Panc1 (cell line): ENCODE results near the gene STXBP5L. TPM values are rescaled to one million over a fixed set of nuclear protein-coding genes. Genes with fewer than 3 reads are reported as not detected.

Experiments
- ATAC-seq: fragments of 200-7000 bp; cut with Tn5 transposase; 2 replicates; pipeline ENCODE4 v1.9.1; 2020; ENCODE audit warnings: mild to moderate bottlenecking, moderate library complexity
- BruUV-seq: library from RNA; stranded (reverse); fragments of 400-500 nt; replicated peaks from 2 replicates; lab custom pipeline; 2021; lab: Mats Ljungman, UMichigan
- CTCF ChIA-PET: fragments of 300-600 bp; sonication (Branson Sonifier 250); formaldehyde crosslinking; loops from one replicate; lab custom pipeline; 2022; ENCODE audit warnings: antibody characterized with exemption; lab: Charles Lee
- POLR2A ChIA-PET: fragments of 300-600 bp; sonication (Branson Sonifier 250); formaldehyde crosslinking; loops from one replicate; lab custom pipeline; 2022; ENCODE audit warnings: antibody characterized with exemption; lab: Charles Lee
- DNase-seq: peaks from one replicate; pipeline ENCODE4 v3.0.0-alpha.2; 2010; ENCODE audit warnings: low read depth, low spot score
- H3K27ac ChIP-seq: 2 replicates; pipeline ENCODE4 v1.5.1; 2011; ENCODE audit warnings: mild to moderate bottlenecking, low read length, inconsistent platforms
- H3K27me3 ChIP-seq: fragments of 200-500 bp; sonication (Bioruptor generic); 2 replicates; pipeline ENCODE4 v1.6.0; 2014; ENCODE audit warnings: low read length, inconsistent platforms; ENCODE audit not compliant: control insufficient read depth, insufficient read depth
- H3K36me3 ChIP-seq: fragments of 200-500 bp; sonication (Bioruptor generic); 2 replicates; pipeline ENCODE4 v1.5.1; 2014; ENCODE audit warnings: inconsistent platforms, mild to moderate bottlenecking, low read length, moderate library complexity; ENCODE audit not compliant: control insufficient read depth, insufficient read depth
- H3K4me1 ChIP-seq: 2 replicates; pipeline ENCODE4 v1.5.1; 2011; ENCODE audit warnings: inconsistent platforms, mild to moderate bottlenecking, low read length, moderate library complexity; ENCODE audit not compliant: control insufficient read depth, insufficient read depth
- H3K4me3 ChIP-seq, 2 experiments: 2 replicates each; pipeline ENCODE4 v1.5.1; 2011 to 2012; ENCODE audit warnings: low read depth in 2 of 2, low read length in 2 of 2, mild to moderate bottlenecking in 2 of 2, inconsistent platforms in 1 of 2, moderate library complexity in 1 of 2
- H3K9me3 ChIP-seq: fragments of 200-500 bp; sonication (Bioruptor generic); 2 replicates; pipeline ENCODE4 v1.5.1; 2014; ENCODE audit warnings: low read depth, mild to moderate bottlenecking, inconsistent platforms, low read length, moderate library complexity; ENCODE audit not compliant: control insufficient read depth, insufficient read depth
- POLR2AphosphoS5 ChIP-seq: IDR thresholded peaks from 2 replicates; pipeline ENCODE4 v1.6.1; 2012; ENCODE audit warnings: mild to moderate bottlenecking, low read depth, low read length, moderate library complexity
- SIN3A ChIP-seq: IDR thresholded peaks from 2 replicates; pipeline ENCODE4 v1.6.1; 2012; ENCODE audit warnings: low read depth, mild to moderate bottlenecking, low read length, moderate library complexity, borderline replicate concordance; ENCODE audit not compliant: insufficient read depth
- TCF7L2 ChIP-seq: IDR thresholded peaks from 2 replicates; pipeline ENCODE4 v1.6.1; 2011; ENCODE audit warnings: mild to moderate bottlenecking, low read depth, low read length, inconsistent platforms
- in situ Hi-C: cut with HindIII; loops from 2 replicates; pipeline ENCODE4 v1.10.0; 2016; ENCODE audit warnings: low sequenced_read_pairs, low pct_unique_long_range_greater_than_20kb
- intact Hi-C: fragments of 100-400 bp; cut with micrococcal nuclease; formaldehyde crosslinking; loops from one replicate; pipeline ENCODE4 v1.10.0; 2022; ENCODE audit not compliant: unreplicated experiment
- total RNA-seq: library from RNA; stranded (reverse); gene quantifications from one replicate; pipeline ENCODE4 v1.2.1, GENCODE V29; 2021; ENCODE audit not compliant: unreplicated experiment
- TF ChIP-seq, protein P1 (sequence below): fragments of 450-650 bp; IDR thresholded peaks from 2 replicates; pipeline ENCODE4 v1.5.1; 2017; ENCODE audit warnings: mild to moderate bottlenecking
- TF ChIP-seq, protein P2 (sequence below), 2 experiments: IDR thresholded peaks; 2 replicates each; pipeline ENCODE4 v1.6.1; 2011 to 2012; ENCODE audit warnings: low read depth in 2 of 2, control low read depth in 1 of 2, low read length in 1 of 2, mild to moderate bottlenecking in 1 of 2, moderate library complexity in 1 of 2; ENCODE audit not compliant: insufficient read depth in 1 of 2

Gene STXBP5L
- total RNA-seq, 1 experiment from 2014 or later = 0.05 TPM

DNA sequence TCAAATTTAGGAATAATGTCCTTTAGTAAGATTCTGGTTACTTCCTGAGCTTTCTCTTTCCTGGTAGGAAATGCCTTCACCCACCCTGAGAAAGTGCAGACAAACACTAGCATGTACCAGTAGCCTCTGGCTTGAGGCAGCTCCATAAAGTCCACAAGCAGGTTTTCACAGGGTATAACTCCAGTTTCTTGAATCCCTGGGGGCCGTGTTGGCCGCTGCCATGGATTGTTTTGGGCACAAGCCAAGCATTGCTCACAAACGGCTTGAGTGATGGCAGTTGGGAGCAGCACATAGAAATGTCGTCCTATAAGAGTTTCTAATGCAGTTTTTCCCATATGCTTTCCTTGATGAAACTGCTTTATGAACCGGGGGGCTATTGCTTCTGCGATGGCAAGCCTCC, 164.1 kb downstream of the STXBP5L start:
- ChIA-PET POLR2A (no interaction called here), CTCF (no interaction called here)
- no TSS peak for BruUV-seq
- in situ Hi-C loops (no loop called here), intact Hi-C loops (no loop called here)
- H3K36me3 ChIP-seq = no peaks in the 10 kb centered on the region
- ATAC-seq = no peak
- no peaks in the 10 kb centered on the region for H3K9me3 ChIP-seq
- no peaks in the 10 kb centered on the region for H3K27me3 ChIP-seq
- H3K4me1 ChIP-seq = no peaks in the 10 kb centered on the region
- no peak for TF ChIP-seq TCF7L2
- TF ChIP-seq SIN3A = no peak
- TF ChIP-seq, protein P1, sequence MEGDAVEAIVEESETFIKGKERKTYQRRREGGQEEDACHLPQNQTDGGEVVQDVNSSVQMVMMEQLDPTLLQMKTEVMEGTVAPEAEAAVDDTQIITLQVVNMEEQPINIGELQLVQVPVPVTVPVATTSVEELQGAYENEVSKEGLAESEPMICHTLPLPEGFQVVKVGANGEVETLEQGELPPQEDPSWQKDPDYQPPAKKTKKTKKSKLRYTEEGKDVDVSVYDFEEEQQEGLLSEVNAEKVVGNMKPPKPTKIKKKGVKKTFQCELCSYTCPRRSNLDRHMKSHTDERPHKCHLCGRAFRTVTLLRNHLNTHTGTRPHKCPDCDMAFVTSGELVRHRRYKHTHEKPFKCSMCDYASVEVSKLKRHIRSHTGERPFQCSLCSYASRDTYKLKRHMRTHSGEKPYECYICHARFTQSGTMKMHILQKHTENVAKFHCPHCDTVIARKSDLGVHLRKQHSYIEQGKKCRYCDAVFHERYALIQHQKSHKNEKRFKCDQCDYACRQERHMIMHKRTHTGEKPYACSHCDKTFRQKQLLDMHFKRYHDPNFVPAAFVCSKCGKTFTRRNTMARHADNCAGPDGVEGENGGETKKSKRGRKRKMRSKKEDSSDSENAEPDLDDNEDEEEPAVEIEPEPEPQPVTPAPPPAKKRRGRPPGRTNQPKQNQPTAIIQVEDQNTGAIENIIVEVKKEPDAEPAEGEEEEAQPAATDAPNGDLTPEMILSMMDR = no peak
- TF ChIP-seq POLR2AphosphoS5 = no peak
- TF ChIP-seq, protein P2, sequence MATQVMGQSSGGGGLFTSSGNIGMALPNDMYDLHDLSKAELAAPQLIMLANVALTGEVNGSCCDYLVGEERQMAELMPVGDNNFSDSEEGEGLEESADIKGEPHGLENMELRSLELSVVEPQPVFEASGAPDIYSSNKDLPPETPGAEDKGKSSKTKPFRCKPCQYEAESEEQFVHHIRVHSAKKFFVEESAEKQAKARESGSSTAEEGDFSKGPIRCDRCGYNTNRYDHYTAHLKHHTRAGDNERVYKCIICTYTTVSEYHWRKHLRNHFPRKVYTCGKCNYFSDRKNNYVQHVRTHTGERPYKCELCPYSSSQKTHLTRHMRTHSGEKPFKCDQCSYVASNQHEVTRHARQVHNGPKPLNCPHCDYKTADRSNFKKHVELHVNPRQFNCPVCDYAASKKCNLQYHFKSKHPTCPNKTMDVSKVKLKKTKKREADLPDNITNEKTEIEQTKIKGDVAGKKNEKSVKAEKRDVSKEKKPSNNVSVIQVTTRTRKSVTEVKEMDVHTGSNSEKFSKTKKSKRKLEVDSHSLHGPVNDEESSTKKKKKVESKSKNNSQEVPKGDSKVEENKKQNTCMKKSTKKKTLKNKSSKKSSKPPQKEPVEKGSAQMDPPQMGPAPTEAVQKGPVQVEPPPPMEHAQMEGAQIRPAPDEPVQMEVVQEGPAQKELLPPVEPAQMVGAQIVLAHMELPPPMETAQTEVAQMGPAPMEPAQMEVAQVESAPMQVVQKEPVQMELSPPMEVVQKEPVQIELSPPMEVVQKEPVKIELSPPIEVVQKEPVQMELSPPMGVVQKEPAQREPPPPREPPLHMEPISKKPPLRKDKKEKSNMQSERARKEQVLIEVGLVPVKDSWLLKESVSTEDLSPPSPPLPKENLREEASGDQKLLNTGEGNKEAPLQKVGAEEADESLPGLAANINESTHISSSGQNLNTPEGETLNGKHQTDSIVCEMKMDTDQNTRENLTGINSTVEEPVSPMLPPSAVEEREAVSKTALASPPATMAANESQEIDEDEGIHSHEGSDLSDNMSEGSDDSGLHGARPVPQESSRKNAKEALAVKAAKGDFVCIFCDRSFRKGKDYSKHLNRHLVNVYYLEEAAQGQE (IDR thresholded peaks at IDR 0.05; ENCODE audit: insufficient read depth in 1 of 2, low read depth in 2 of 2, low read length in 1 of 2) = no peak
- H3K4me3 ChIP-seq = no peak overlapping the region
- H3K27ac ChIP-seq = no peak overlapping the region
- DNase-seq = no peak

DNA sequence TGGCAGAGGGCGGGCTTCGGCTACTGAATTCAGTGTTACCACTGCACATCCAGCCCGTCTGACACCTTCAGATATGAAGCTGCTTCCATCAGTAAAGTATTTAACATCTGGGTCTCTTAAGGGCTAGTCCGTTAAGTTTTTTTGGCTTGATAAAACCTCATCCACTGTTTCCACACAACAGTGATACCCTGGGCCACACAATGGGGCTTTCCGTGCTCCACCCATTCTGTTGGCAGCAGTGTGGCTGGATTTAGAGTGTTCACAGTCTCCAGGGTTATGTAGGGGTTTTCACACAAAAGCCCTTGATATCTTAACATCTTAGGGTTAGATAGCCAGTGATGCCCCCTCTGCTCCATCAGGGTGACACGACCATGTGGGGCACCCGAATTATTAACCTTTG, 165.0 kb downstream of the STXBP5L start:
- no peaks in the 10 kb centered on the region for H3K4me1 ChIP-seq
- H3K27ac ChIP-seq = no peak overlapping the region
- no peak for DNase-seq
- CTCF ChIA-PET = no interaction called here
- ATAC-seq = no peak
- in situ Hi-C loops (no loop called here), intact Hi-C loops (no loop called here)
- no peaks in the 10 kb centered on the region for H3K36me3 ChIP-seq
- no peaks in the 10 kb centered on the region for H3K9me3 ChIP-seq
- TF ChIP-seq TCF7L2 = no peak
- TF ChIP-seq, protein P1 = no peak
- POLR2A ChIA-PET = no interaction called here
- no peaks in the 10 kb centered on the region for H3K27me3 ChIP-seq
- no TSS peak for BruUV-seq
- no peak overlapping the region for H3K4me3 ChIP-seq

DNA sequence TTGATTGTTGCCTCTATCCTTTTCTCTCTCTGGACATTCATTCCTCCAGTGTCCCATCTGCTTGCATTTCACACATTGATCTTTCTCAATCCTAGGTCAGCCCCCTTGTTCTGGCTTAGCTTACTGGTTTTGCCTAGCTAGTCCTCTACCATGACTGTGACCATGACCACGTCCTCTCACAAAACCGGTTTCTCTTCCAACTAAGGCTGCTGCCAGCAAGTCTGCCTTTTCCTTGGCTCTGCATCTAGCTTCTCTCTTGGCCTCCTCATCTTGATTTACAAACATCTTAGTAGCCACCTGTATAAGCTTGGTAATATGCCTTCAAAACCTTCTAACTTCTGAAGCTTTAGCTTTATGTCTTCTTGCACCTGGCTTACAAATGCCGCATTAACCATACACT, 167.2 kb downstream of the STXBP5L start:
- TF ChIP-seq POLR2AphosphoS5 (no peak), TCF7L2 (no peak), SIN3A (no peak)
- TF ChIP-seq, protein P2 (IDR thresholded peaks at IDR 0.05; ENCODE audit: insufficient read depth in 1 of 2, low read depth in 2 of 2, low read length in 1 of 2) = no peak
- TF ChIP-seq, protein P1 = no peak
- no peaks in the 10 kb centered on the region for H3K36me3 ChIP-seq
- H3K27me3 ChIP-seq = no peaks in the 10 kb centered on the region
- no peak for DNase-seq
- no peak overlapping the region for H3K27ac ChIP-seq
- ChIA-PET POLR2A (no interaction called here), CTCF (no interaction called here)
- in situ Hi-C loops = no loop called here
- no peaks in the 10 kb centered on the region for H3K9me3 ChIP-seq
- no TSS peak for BruUV-seq
- no peaks in the 10 kb centered on the region for H3K4me1 ChIP-seq
- no peak for ATAC-seq
- H3K4me3 ChIP-seq = no peak overlapping the region
- intact Hi-C loops = no loop called here
